Esophagus squamous epithelium (tissue), 5 donors: Measurements from ENCODE around the gene CTSH. TPM values are rescaled to one million over a fixed set of nuclear protein-coding genes. Genes with fewer than 3 reads are reported as not detected.

Experiments
- DNase-seq: peaks from one replicate; lab custom pipeline; 2025; lab: John Stamatoyannopoulos, UW
- H3K27ac ChIP-seq, 4 donors: fragments of 200-600 bp; sonication (generic); one replicate each; pipeline ENCODE4 v1.5.1; 2016 to 2019; ENCODE audit warnings: mild to moderate bottlenecking in 1 of 4
- H3K27me3 ChIP-seq, 4 donors: fragments of 200-600 bp; sonication (generic); 1 replicate in 3 of 4; 2 replicates in 1 of 4; pipeline versions ENCODE4 v1.5.1 to v1.6.0; 2017 to 2021; ENCODE audit warnings: antibody characterized with exemption in 1 of 4
- H3K36me3 ChIP-seq, 3 donors: fragments of 200-600 bp; sonication (generic); one replicate each; pipeline ENCODE4 v1.5.1; 2016 to 2019
- H3K4me1 ChIP-seq, 3 donors: fragments of 200-600 bp; sonication (generic); one replicate each; pipeline ENCODE4 v1.5.1; 2017 to 2019
- H3K4me3 ChIP-seq, 4 donors: fragments of 200-600 bp; sonication (generic); 1 replicate in 3 of 4; 2 replicates in 1 of 4; pipeline ENCODE4 v1.5.1; 2016 to 2019; ENCODE audit warnings: mild to moderate bottlenecking in 2 of 4, moderate library complexity in 1 of 4
- H3K9me3 ChIP-seq, 3 donors: fragments of 200-600 bp; sonication (generic); one replicate each; pipeline ENCODE4 v1.5.1; 2016 to 2019
- POLR2A ChIP-seq, 4 donors: fragments of 450-650 bp; IDR thresholded peaks; one replicate each; pipeline ENCODE4 v1.6.1; 2017; ENCODE audit warnings: antibody characterized with exemption in 4 of 4, mild to moderate bottlenecking in 4 of 4, moderate library complexity in 3 of 4
- WGBS, 2 donors: methylation state at CpG; one replicate each; pipeline ENCODE4 v1.1.5; 2018; 5-methylcytosine and 5-hydroxymethylcytosine counted together
- intact Hi-C: fragments of 100-400 bp; cut with DNase I; formaldehyde crosslinking; loops from one replicate; pipeline ENCODE4 v1.15.0; 2022
- total RNA-seq, 4 donors: library from RNA; depleted of rRNA; stranded (reverse); fragments of >200 nt; gene quantifications; one replicate each; pipeline ENCODE4 v1.1.0, GENCODE V29; 2016
- TF ChIP-seq, protein P1 (sequence below), 6 experiments: fragments of 450-650 bp in 4 of 6; fragments of 200-600 bp in 2 of 6; sonication (generic) in 2 of 6; IDR thresholded peaks; one replicate each; pipeline ENCODE4 v1.5.1; 2016 to 2019; ENCODE audit warnings: antibody characterized with exemption in 6 of 6, mild to moderate bottlenecking in 4 of 6, moderate library complexity in 4 of 6
- donor health status: DM: yes; HTN: yes; CAD: no.

The CTSH gene
- total RNA-seq, 4 donors from 2014 or later: 19.7 to 115 (median 69.6) TPM

DNA sequence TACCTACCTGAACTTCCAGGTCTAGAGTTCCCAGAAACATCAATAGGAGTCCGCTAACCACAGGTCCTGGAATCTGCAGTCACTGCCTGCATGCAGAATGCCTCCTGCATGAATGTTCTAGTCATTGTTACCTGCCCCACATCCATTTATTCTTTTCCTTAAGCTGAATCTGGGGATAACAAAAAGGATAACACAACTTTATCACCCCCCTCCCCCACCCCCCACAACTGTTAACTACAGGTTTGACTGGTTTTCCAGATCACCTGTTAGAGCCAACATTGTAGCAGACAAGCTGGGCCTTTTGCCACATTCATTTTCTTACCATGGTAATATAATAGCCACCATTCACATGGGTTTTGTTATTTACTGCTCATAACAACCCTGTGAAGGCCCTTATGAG is 4.6 kb upstream of the CTSH start:
- no peak for DNase-seq
- Histone ChIP-seq H3K4me3 (no peak overlapping the region), H3K4me1 (peaks cover 10 to 40% (median 11%) of the 10 kb centered on the region in 3 donors), H3K27me3 (no peaks in the 10 kb centered on the region), H3K27ac (no peak overlapping the region), H3K36me3 (no peaks in the 10 kb centered on the region), H3K9me3 (no peaks in the 10 kb centered on the region)
- WGBS, 2 donors: 0% methylated on average over 1 of the region's 1 CpG
- intact Hi-C loops: no loop called here
- TF ChIP-seq POLR2A (IDR thresholded peaks at IDR 0.05): no peak
- TF ChIP-seq, protein P1, sequence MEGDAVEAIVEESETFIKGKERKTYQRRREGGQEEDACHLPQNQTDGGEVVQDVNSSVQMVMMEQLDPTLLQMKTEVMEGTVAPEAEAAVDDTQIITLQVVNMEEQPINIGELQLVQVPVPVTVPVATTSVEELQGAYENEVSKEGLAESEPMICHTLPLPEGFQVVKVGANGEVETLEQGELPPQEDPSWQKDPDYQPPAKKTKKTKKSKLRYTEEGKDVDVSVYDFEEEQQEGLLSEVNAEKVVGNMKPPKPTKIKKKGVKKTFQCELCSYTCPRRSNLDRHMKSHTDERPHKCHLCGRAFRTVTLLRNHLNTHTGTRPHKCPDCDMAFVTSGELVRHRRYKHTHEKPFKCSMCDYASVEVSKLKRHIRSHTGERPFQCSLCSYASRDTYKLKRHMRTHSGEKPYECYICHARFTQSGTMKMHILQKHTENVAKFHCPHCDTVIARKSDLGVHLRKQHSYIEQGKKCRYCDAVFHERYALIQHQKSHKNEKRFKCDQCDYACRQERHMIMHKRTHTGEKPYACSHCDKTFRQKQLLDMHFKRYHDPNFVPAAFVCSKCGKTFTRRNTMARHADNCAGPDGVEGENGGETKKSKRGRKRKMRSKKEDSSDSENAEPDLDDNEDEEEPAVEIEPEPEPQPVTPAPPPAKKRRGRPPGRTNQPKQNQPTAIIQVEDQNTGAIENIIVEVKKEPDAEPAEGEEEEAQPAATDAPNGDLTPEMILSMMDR (IDR thresholded peaks at IDR 0.05): no peak

DNA sequence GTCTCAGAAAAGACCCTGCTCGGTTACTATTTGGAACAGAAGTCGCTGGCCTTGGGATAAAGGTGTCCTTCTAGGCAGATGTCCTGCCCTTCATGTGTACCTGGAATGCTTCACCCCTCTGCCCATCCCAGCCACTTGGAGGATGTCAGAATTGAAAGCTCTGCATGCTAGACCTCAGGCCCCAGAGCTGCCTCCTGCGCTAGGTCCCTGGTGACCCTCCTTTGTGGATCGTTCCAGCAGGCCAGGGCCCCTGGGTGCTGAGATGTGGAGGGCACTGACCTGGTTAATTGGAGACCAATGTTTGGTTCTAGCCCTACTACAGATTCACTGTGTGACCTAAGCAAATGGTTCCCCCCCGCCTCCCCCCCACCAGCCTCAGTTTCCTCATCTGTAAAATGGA is 2.7 kb upstream of the CTSH start:
- H3K4me3 ChIP-seq: no peak overlapping the region
- H3K27me3 ChIP-seq: no peaks in the 10 kb centered on the region
- H3K4me1 ChIP-seq: peaks cover 16 to 53% (median 18%) of the 10 kb centered on the region in 3 donors
- intact Hi-C loops: no loop called here
- no peaks in the 10 kb centered on the region for H3K9me3 ChIP-seq
- H3K36me3 ChIP-seq: no peaks in the 10 kb centered on the region
- TF ChIP-seq, protein P1 (IDR thresholded peaks at IDR 0.05): no peak
- 67% methylated on average over 3 of the region's 5 CpGs; no CpG with 5 or more reads in 1 of the 2 donors for WGBS, 2 donors
- DNase-seq: no peak
- no peak overlapping the region for H3K27ac ChIP-seq

DNA sequence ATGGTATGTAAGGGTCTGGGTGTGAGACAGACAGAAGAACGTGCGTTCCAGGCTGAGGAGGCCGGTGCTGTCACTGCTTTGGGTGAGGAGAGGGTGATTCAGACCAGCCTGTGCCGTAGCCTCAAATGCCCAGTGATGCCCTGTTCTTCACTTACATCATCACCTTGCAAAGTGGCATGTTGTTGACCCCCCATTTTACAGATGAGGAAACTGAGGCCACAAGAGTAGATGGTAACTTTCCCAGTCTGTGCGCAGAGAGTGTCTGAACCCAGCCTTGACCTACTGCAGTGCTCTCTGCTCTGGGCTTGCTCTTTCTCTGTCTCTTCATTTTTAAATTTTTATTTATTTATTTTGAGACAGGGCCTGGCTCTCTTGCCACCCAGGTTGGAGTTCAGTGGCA is 1.6 kb upstream of the CTSH start:
- Histone ChIP-seq H3K27ac (no peak overlapping the region), H3K36me3 (no peaks in the 10 kb centered on the region), H3K27me3 (no peaks in the 10 kb centered on the region), H3K4me1 (peaks cover 9 to 43% (median 18%) of the 10 kb centered on the region in 3 donors), H3K9me3 (no peaks in the 10 kb centered on the region), H3K4me3 (no peak overlapping the region)
- intact Hi-C loops: no loop called here
- no peak for DNase-seq
- WGBS, 2 donors: 90% methylated on average over 2 to 5 of the region's 5 CpGs
- TF ChIP-seq, protein P1 (IDR thresholded peaks at IDR 0.05): no peak
- no peak for TF ChIP-seq POLR2A (IDR thresholded peaks at IDR 0.05)

DNA sequence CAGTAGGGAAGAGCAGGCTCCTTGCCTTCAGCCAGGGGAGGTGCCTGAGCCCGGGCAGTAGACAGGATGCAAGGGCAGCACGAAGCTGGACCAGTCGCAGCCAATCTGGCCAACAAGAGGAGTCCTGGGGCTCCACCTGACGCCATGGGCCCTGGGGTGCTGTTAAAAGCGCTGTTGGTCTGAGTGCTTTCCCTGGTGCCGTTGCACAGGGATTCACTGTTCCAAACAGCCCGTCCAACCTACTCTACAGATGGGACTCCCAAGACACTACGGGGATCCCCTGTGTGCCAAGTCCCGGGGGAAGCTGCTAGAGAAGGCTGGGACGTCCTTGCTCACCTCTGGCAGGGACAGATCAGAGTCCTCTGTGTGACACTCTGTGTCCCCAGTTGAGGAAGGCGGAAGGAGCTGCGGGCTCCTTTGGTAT is 632 bp downstream of the CTSH start:
- no peak for DNase-seq
- H3K36me3 ChIP-seq: no peaks in the 10 kb centered on the region
- no peaks in the 10 kb centered on the region for H3K9me3 ChIP-seq
- H3K27ac ChIP-seq: peak overlapping the region; percentile 59 to 80 (median 65)
- WGBS, 2 donors: 30% methylated on average over 2 of the region's 12 CpGs
- TF ChIP-seq POLR2A (IDR thresholded peaks at IDR 0.05): no peak
- TF ChIP-seq, protein P1 (IDR thresholded peaks at IDR 0.05): no peak
- peak overlapping the region; percentile 38 to 79 (median 60) for H3K4me3 ChIP-seq
- no peaks in the 10 kb centered on the region for H3K27me3 ChIP-seq
- intact Hi-C loops: no loop called here
- H3K4me1 ChIP-seq: peaks cover 5 to 33% (median 18%) of the 10 kb centered on the region in 3 donors

DNA sequence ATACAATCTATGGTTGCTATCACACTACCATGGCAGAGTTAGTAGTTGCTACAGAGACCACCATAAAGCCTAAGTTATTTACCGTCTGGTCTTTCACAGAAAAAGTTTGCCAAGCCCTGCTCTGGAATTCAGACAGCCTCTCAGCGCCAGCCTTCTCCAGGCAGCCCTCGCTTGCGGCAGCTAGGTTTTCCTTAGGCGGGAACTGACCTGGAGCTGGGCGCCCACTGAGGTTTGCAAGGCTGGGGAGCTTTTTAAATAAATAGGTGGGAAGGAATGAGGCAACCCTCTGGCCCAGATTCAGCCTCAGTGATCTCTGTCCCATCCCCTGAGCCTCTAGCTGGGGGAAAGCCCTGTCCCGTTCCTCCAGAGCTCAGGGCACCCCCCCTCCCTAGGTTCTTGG is 1.2 kb downstream of the CTSH start:
- Histone ChIP-seq H3K27ac (peak overlapping the region in 3 of 4 donors; percentile 59 to 80 (median 67)), H3K4me1 (peaks cover 5 to 36% (median 18%) of the 10 kb centered on the region in 3 donors), H3K9me3 (no peaks in the 10 kb centered on the region), H3K36me3 (no peaks in the 10 kb centered on the region), H3K4me3 (peak overlapping the region; percentile 38 to 79 (median 60)), H3K27me3 (no peaks in the 10 kb centered on the region)
- intact Hi-C loops: no loop called here
- TF ChIP-seq POLR2A (IDR thresholded peaks at IDR 0.05): no peak
- TF ChIP-seq, protein P1 (IDR thresholded peaks at IDR 0.05): no peak
- 40 to 90% methylated on average over 2 of the region's 7 CpGs for WGBS, 2 donors
- no peak for DNase-seq
